ENCODE data around the gene ST3GAL2.

Gene ST3GAL2

DNA sequence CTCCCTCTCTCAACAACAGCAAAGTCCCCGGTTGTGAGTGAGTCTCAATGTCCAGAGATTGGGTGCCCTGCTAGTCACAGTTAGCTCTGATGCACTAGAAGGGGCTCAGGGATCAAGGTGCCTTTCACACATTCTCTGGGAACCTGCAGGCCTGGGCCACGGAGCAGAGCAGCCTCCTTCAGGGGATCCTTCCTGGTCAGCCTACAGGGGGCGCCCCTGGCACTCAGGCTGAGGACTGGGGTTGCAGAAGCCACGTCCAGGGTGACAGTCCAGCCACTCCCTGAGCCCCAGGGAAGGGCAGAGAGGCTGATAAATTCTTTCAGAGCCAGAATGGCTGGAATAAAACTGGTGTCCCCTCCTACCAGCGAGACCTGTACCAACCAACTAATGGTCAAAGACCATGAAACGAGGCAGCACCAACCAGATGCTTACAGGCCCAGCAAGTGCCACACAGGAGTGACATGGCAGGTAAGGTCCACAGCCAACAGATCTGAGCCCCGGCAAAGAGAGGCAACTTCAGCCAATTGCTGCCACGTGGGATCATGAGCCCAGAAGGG lies 43.5 kb downstream of the ST3GAL2 start:
- no peaks in the 10 kb centered on the region for H3K27me3 Mint-ChIP-seq (ENCODE audit: low read depth, poor library complexity)
- TF ChIP-seq, protein P1, sequence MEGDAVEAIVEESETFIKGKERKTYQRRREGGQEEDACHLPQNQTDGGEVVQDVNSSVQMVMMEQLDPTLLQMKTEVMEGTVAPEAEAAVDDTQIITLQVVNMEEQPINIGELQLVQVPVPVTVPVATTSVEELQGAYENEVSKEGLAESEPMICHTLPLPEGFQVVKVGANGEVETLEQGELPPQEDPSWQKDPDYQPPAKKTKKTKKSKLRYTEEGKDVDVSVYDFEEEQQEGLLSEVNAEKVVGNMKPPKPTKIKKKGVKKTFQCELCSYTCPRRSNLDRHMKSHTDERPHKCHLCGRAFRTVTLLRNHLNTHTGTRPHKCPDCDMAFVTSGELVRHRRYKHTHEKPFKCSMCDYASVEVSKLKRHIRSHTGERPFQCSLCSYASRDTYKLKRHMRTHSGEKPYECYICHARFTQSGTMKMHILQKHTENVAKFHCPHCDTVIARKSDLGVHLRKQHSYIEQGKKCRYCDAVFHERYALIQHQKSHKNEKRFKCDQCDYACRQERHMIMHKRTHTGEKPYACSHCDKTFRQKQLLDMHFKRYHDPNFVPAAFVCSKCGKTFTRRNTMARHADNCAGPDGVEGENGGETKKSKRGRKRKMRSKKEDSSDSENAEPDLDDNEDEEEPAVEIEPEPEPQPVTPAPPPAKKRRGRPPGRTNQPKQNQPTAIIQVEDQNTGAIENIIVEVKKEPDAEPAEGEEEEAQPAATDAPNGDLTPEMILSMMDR (IDR thresholded peaks at IDR 0.05) = peak; percentile 63
- no peak overlapping the region for H3K27ac Mint-ChIP-seq
- peak; percentile 77 for DNase-seq
- peaks cover 8% of the 10 kb centered on the region for H3K4me1 Mint-ChIP-seq
- no peaks in the 10 kb centered on the region for H3K9me3 Mint-ChIP-seq
- no peak overlapping the region for H3K4me3 Mint-ChIP-seq
- H3K36me3 Mint-ChIP-seq (ENCODE audit: low read depth) = peaks cover 26% of the 10 kb centered on the region

DNA sequence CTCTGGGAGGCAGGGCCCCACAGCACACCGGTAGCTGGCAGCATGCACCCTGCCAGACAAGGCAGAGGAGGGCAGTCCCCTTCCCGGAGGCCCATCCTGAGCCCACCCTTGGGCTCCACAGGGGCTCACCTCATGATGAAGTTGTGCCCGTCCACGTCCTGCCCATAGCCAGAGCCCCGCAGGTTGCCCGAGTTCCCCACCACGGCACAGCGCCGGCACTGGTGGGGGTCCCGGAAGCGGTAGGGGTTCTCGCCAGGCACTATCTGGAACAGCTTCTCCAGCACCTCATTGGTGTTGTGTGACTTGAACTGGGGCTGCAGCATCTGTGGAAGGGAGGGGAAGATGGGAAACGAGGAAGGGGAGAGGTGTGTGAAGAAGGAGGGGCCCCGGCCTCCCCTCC lies 44.0 kb downstream of the ST3GAL2 start:
- Mint-ChIP-seq H3K27me3 (ENCODE audit: low read depth, poor library complexity) (no peaks in the 10 kb centered on the region), H3K4me3 (no peak overlapping the region), H3K27ac (no peak overlapping the region), H3K36me3 (ENCODE audit: low read depth) (peaks cover 32% of the 10 kb centered on the region), H3K9me3 (no peaks in the 10 kb centered on the region), H3K4me1 (peaks cover 2% of the 10 kb centered on the region)
- TF ChIP-seq, protein P1 (IDR thresholded peaks at IDR 0.05) = no peak
- DNase-seq = no peak

DNA sequence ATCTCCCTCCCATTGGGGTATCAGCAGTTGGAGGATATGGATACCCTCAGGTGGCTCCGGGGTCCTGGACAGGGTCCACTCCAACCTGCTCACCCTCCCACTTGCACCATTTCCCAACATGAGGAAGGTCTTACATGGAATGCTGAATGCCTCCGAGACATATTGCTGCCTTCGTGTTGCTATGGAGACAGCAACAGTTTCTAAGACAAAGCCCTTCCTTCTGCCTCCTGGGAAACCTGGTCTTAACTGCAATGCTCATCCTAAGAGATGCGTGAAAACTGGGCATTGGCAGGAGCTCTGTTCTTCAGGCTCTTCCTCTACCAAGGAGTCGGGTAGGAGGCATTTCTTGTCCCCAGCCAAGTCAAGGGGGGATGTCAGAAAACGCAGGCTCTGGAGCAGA lies 45.2 kb downstream of the ST3GAL2 start:
- no peaks in the 10 kb centered on the region for H3K27me3 Mint-ChIP-seq (ENCODE audit: low read depth, poor library complexity)
- H3K9me3 Mint-ChIP-seq = no peaks in the 10 kb centered on the region
- no peak overlapping the region for H3K27ac Mint-ChIP-seq
- H3K4me1 Mint-ChIP-seq = no peaks in the 10 kb centered on the region
- DNase-seq = no peak
- peaks cover 32% of the 10 kb centered on the region for H3K36me3 Mint-ChIP-seq (ENCODE audit: low read depth)
- TF ChIP-seq, protein P1 (IDR thresholded peaks at IDR 0.05) = no peak
- H3K4me3 Mint-ChIP-seq = no peak overlapping the region

DNA sequence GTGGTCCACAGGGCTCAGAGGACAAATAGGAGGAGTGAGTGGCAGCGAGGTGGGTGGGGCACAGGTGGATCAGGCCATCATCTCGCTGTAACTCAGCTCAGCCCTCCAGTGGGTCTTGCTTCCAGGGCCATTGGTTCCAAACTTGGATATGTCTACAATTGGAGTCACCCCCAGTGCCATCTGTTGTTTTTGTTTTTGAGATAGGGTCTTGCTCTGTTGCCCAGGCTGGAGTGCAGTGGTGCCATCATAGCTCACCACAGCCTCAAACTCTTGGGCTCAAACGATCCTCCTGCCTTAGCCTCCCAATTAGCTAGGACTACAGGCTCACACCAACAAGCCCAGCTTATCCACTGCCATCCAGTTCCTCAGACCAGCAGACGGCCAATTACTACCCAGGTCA lies 46.3 kb downstream of the ST3GAL2 start:
- Mint-ChIP-seq H3K27me3 (ENCODE audit: low read depth, poor library complexity) (no peaks in the 10 kb centered on the region), H3K4me3 (no peak overlapping the region), H3K27ac (no peak overlapping the region), H3K4me1 (no peaks in the 10 kb centered on the region), H3K9me3 (no peaks in the 10 kb centered on the region), H3K36me3 (ENCODE audit: low read depth) (peaks cover 43% of the 10 kb centered on the region)
- TF ChIP-seq, protein P1 (IDR thresholded peaks at IDR 0.05) = no peak
- DNase-seq = no peak

DNA sequence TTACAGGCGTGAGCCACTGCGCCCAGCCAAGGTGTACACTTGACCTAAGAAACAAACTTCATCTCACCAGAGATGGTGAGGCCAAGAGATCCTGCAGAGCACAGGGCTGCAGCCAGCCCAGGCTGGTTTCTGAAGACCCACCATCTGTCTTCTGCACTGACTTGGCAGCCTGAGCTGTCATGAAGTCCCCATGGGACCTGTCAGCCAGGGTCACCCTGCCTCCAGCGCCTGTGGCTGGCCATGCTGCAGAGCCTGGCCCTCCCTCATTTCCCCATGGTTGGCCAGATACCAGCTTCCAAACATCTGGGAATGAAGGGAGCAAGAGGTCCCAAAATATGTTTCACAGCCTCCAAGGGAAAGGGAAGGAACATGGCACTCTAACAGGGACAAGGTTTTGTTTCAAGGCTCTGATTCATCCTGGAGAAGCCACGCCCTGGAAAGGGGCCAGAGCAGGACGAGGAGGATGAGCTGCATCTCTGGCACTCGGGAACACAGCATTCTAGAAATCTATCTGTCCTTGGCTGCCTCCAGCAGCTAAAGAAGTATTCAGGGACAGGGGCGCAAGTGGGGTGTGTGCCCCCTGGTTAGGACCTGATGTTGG lies 46.9 kb downstream of the ST3GAL2 start:
- Mint-ChIP-seq H3K4me3 (no peak overlapping the region), H3K36me3 (ENCODE audit: low read depth) (peaks cover 45% of the 10 kb centered on the region), H3K27me3 (ENCODE audit: low read depth, poor library complexity) (no peaks in the 10 kb centered on the region), H3K27ac (no peak overlapping the region), H3K9me3 (no peaks in the 10 kb centered on the region), H3K4me1 (no peaks in the 10 kb centered on the region)
- no peak for DNase-seq
- TF ChIP-seq, protein P1 (IDR thresholded peaks at IDR 0.05) = no peak

DNA sequence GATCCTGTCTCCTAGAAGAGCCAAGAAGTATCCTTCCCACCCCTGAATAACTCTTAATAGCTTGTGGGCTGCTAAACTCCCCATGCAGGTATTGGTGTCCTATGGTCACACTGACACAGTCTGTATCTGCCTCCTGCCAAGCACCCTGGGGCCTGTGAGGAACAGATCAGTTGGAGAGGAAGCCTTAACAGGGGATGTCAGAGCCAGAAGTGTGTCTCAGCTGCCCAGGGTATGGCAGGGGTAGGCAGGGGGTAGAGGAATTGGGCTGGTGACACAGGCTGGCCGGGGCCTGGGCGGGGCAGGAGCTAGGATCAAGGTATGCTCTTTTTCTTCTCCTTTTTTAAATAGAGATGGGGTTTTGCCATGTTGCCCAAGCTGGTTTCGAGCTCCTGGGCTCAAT lies 47.5 kb downstream of the ST3GAL2 start:
- H3K36me3 Mint-ChIP-seq (ENCODE audit: low read depth) = peaks cover 45% of the 10 kb centered on the region
- no peak overlapping the region for H3K4me3 Mint-ChIP-seq
- no peaks in the 10 kb centered on the region for H3K27me3 Mint-ChIP-seq (ENCODE audit: low read depth, poor library complexity)
- peak overlapping the region; percentile 89 for H3K27ac Mint-ChIP-seq
- no peak for DNase-seq
- no peaks in the 10 kb centered on the region for H3K4me1 Mint-ChIP-seq
- TF ChIP-seq, protein P1 (IDR thresholded peaks at IDR 0.05) = no peak
- no peaks in the 10 kb centered on the region for H3K9me3 Mint-ChIP-seq
